PC-3 (cell line): Measurements from ENCODE around the gene AGTRAP.

Experiments used
- CTCF ChIP-seq: fragments of 300-600 bp; sonication (generic); conservative IDR thresholded peaks from 2 replicates; pipeline ENCODE4 v1.5.1; 2017; ENCODE audit warnings: antibody characterized with exemption, low read depth, mild to moderate bottlenecking, low read length
- EZH2 ChIP-seq: fragments of 300-600 bp; sonication (generic); IDR thresholded peaks from one replicate; pipeline ENCODE4 v1.6.1; 2017; ENCODE audit warnings: antibody characterized with exemption, mild to moderate bottlenecking, low read length; ENCODE audit not compliant: unreplicated experiment
- EZH2phosphoT487 ChIP-seq: fragments of 300-600 bp; sonication (generic); IDR thresholded peaks from 2 replicates; pipeline ENCODE4 v1.6.1; 2018; ENCODE audit warnings: mild to moderate bottlenecking, antibody characterized with exemption, low read length, borderline replicate concordance

GRCh38 chr1:11719313-11720032 lies 16.5 kb upstream of the AGTRAP start:
- TF ChIP-seq EZH2 (no peak), CTCF (peak; percentile 96), EZH2phosphoT487 (no peak)
